SK-N-SH (cell line): ENCODE results near the gene ROPN1B.
"Not testable (repeated sequence)": the region's sequence is repeated elsewhere in the genome, so short reads cannot be mapped to it uniquely, and the experiment has no call there.

Source experiments
- ELF1 ChIP-seq: IDR thresholded peaks from 2 replicates; pipeline ENCODE4 v1.4.0; 2012
- EZH2phosphoT487 ChIP-seq: fragments of 200-600 bp; sonication (generic); IDR thresholded peaks from 2 replicates; pipeline ENCODE4 v1.6.1; 2017; ENCODE audit warnings: low read depth, mixed run types, mild to moderate bottlenecking, antibody characterized with exemption, moderate library complexity, borderline replicate concordance
- MXI1 ChIP-seq: IDR thresholded peaks from 2 replicates; pipeline ENCODE4 v1.6.1; 2012; ENCODE audit warnings: mild to moderate bottlenecking, low read depth, low read length, improper control_type of control experiment
- SMC3 ChIP-seq: IDR thresholded peaks from 2 replicates; pipeline ENCODE4 v1.6.1; 2012; ENCODE audit warnings: low read depth, low read length, improper control_type of control experiment
- YY1 ChIP-seq: IDR thresholded peaks from 2 replicates; pipeline ENCODE4 v1.4.0; 2012; ENCODE audit warnings: low read depth, mild to moderate bottlenecking
- TF ChIP-seq, protein P1 (sequence below): IDR thresholded peaks from 2 replicates; pipeline ENCODE4 v1.6.1; 2012; ENCODE audit warnings: mild to moderate bottlenecking, low read depth, low read length, moderate library complexity

DNA sequence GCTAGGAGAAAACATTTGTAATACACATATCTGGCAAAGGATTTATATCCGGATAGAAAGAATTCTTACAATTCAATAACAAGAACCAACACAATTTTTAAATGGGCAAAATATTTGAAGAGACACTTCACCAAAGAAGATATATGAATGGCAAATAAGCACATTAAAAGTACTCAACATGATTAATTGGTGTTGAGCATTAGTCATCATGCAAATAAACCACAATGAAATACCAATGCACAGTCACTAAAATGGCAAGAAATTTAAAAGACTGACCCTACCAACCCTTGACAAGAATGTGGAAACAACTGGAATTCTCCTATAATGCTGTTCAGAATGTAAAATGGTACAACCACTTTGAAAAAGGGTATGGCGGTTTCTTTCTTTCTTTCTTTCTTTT, 21.2 kb upstream of the ROPN1B start:
- not testable (repeated sequence) for TF ChIP-seq EZH2phosphoT487, MXI1, SMC3, ELF1, YY1
- TF ChIP-seq, protein P1, sequence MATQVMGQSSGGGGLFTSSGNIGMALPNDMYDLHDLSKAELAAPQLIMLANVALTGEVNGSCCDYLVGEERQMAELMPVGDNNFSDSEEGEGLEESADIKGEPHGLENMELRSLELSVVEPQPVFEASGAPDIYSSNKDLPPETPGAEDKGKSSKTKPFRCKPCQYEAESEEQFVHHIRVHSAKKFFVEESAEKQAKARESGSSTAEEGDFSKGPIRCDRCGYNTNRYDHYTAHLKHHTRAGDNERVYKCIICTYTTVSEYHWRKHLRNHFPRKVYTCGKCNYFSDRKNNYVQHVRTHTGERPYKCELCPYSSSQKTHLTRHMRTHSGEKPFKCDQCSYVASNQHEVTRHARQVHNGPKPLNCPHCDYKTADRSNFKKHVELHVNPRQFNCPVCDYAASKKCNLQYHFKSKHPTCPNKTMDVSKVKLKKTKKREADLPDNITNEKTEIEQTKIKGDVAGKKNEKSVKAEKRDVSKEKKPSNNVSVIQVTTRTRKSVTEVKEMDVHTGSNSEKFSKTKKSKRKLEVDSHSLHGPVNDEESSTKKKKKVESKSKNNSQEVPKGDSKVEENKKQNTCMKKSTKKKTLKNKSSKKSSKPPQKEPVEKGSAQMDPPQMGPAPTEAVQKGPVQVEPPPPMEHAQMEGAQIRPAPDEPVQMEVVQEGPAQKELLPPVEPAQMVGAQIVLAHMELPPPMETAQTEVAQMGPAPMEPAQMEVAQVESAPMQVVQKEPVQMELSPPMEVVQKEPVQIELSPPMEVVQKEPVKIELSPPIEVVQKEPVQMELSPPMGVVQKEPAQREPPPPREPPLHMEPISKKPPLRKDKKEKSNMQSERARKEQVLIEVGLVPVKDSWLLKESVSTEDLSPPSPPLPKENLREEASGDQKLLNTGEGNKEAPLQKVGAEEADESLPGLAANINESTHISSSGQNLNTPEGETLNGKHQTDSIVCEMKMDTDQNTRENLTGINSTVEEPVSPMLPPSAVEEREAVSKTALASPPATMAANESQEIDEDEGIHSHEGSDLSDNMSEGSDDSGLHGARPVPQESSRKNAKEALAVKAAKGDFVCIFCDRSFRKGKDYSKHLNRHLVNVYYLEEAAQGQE = not testable (repeated sequence)
